ENCODE results near the gene ZNF207. TPM values are rescaled to one million over a fixed set of nuclear protein-coding genes. Genes with fewer than 3 reads are reported as not detected.
"Not testable (repeated sequence)": the region's sequence is repeated elsewhere in the genome, so short reads cannot be mapped to it uniquely, and the experiment has no call there.

Gene ZNF207
- total RNA-seq = 130 and 142 TPM in 2 replicates

GRCh38 chr17:32349854-32350665 lies at the start of gene ZNF207:
Gene ZNF207 (plus strand): TSS chr17:32350157. CDS start chr17:32350286, 129 bp downstream.
- DNase-seq (ENCODE audit: extremely low read depth, low read depth, low spot score) = peak; percentile 80

GRCh38 chr17:32302037-32302436 lies 47.9 kb upstream of the ZNF207 start:
- no peak for DNase-seq (ENCODE audit: extremely low read depth, low read depth, low spot score)

- no peak for DNase-seq (ENCODE audit: extremely low read depth, low read depth, low spot score)
Measured at GRCh38 chr17:32302860-32303649, 46.9 kb upstream of the ZNF207 start.

- no peak for DNase-seq (ENCODE audit: extremely low read depth, low read depth, low spot score)
Measured at GRCh38 chr17:32303781-32304288, 46.1 kb upstream of the ZNF207 start.

- no peak for DNase-seq (ENCODE audit: extremely low read depth, low read depth, low spot score)
Measured at GRCh38 chr17:32305049-32305448, 44.9 kb upstream of the ZNF207 start.

- no peak for DNase-seq (ENCODE audit: extremely low read depth, low read depth, low spot score)
Measured at GRCh38 chr17:32307658-32308057, 42.3 kb upstream of the ZNF207 start.

GRCh38 chr17:32311028-32311536 lies 38.9 kb upstream of the ZNF207 start:
- DNase-seq (ENCODE audit: extremely low read depth, low read depth, low spot score) = no peak

GRCh38 chr17:32314636-32315035 lies 35.3 kb upstream of the ZNF207 start:
- no peak for DNase-seq (ENCODE audit: extremely low read depth, low read depth, low spot score)

- no peak for DNase-seq (ENCODE audit: extremely low read depth, low read depth, low spot score)
Measured at GRCh38 chr17:32315171-32315570, 34.8 kb upstream of the ZNF207 start.

- not testable (repeated sequence) for DNase-seq (ENCODE audit: extremely low read depth, low read depth, low spot score)
Measured at GRCh38 chr17:32316653-32317052, 33.3 kb upstream of the ZNF207 start.

GRCh38 chr17:32317353-32317752 lies 32.6 kb upstream of the ZNF207 start:
- DNase-seq (ENCODE audit: extremely low read depth, low read depth, low spot score) = no peak

- DNase-seq (ENCODE audit: extremely low read depth, low read depth, low spot score) = no peak
Measured at GRCh38 chr17:32318071-32318470, 31.9 kb upstream of the ZNF207 start.

- no peak for DNase-seq (ENCODE audit: extremely low read depth, low read depth, low spot score)
Measured at GRCh38 chr17:32319548-32319905, 30.4 kb upstream of the ZNF207 start.

GRCh38 chr17:32320080-32320479 lies 29.9 kb upstream of the ZNF207 start:
- DNase-seq (ENCODE audit: extremely low read depth, low read depth, low spot score) = not testable (repeated sequence)

- no peak for DNase-seq (ENCODE audit: extremely low read depth, low read depth, low spot score)
Measured at GRCh38 chr17:32320847-32321246, 29.1 kb upstream of the ZNF207 start.

GRCh38 chr17:32323046-32323445 lies 26.9 kb upstream of the ZNF207 start:
- no peak for DNase-seq (ENCODE audit: extremely low read depth, low read depth, low spot score)

- DNase-seq (ENCODE audit: extremely low read depth, low read depth, low spot score) = no peak
Measured at GRCh38 chr17:32323811-32324491, 26.0 kb upstream of the ZNF207 start.

- DNase-seq (ENCODE audit: extremely low read depth, low read depth, low spot score) = no peak
Measured at GRCh38 chr17:32327911-32328310, 22.0 kb upstream of the ZNF207 start.

GRCh38 chr17:32330147-32330546 lies 19.8 kb upstream of the ZNF207 start:
- DNase-seq (ENCODE audit: extremely low read depth, low read depth, low spot score) = no peak

- no peak for DNase-seq (ENCODE audit: extremely low read depth, low read depth, low spot score)
Measured at GRCh38 chr17:32331243-32332040, 18.5 kb upstream of the ZNF207 start.
